Stimulated activated naive CD8-positive, alpha-beta T cell treated with anti-CD3 and anti-CD28 coated beads, Interleukin-15, Interleukin-2, amounts not matched to agents 100 ng/mL and 50 ng/mL, for 24 hours (primary cell): ENCODE results near the gene TNKS1BP1.

Experiments
- H3K27ac Mint-ChIP-seq: one replicate; pipeline ENCODE4 v1.8.0; 2021; ENCODE audit warnings: mild to moderate bottlenecking, mixed read lengths
- H3K27me3 Mint-ChIP-seq: one replicate; pipeline ENCODE4 v1.8.0; 2021; ENCODE audit warnings: mixed read lengths
- H3K36me3 Mint-ChIP-seq: one replicate; pipeline ENCODE4 v1.8.0; 2021; ENCODE audit warnings: low read depth, mixed read lengths
- H3K4me1 Mint-ChIP-seq: one replicate; pipeline ENCODE4 v1.8.0; 2021; ENCODE audit warnings: low read depth, mixed read lengths
- H3K4me3 Mint-ChIP-seq: one replicate; pipeline ENCODE4 v1.8.0; 2021; ENCODE audit warnings: mild to moderate bottlenecking, mixed read lengths
- H3K9me3 Mint-ChIP-seq: one replicate; pipeline ENCODE4 v1.8.0; 2021; ENCODE audit warnings: mixed read lengths

Gene TNKS1BP1

DNA sequence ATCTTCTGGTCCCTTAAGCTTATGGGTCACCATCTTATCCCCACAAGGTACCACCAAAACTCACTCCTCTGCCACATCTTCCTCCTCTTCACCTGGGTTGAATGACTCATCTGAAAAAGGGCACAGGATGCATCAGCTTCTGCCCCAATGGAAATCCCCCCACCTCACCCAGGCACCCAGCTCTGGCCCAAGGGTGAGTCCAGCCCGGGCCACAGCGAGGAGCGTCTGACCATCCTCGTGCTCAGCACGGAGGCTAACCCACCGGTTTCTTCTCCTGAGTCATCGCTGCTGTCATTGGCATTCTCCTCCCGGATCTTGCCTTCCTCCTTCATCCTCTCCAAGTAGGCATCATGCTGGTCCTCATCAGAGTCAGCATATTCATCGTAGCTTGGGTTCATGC is 5.3 kb upstream of the TNKS1BP1 start:
- H3K27me3 Mint-ChIP-seq = no peaks in the 10 kb centered on the region
- H3K4me1 Mint-ChIP-seq = peaks cover 65% of the 10 kb centered on the region
- peak overlapping the region; percentile 78 for H3K27ac Mint-ChIP-seq
- H3K4me3 Mint-ChIP-seq = peak overlapping the region; percentile 35
- no peaks in the 10 kb centered on the region for H3K9me3 Mint-ChIP-seq
- H3K36me3 Mint-ChIP-seq = peaks cover 92% of the 10 kb centered on the region

DNA sequence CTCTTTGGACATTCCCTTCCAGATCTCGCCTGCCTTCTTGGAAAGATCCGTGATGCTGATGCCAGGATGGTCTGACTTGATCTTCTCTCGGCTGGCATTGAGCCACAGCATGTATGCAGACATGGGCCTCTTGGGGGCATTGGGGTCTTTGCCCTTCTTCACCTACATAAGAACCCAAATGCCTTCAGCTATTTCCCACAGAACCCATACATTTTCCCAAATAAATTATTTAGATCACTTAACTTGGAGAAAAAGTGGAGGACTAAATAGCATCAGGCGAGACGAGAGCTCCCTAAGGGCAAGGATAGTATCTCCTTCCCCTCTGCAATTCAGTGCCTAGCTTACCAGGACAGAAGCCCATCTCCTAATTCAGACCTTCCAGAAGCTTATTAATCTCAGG is 3.0 kb upstream of the TNKS1BP1 start:
- H3K9me3 Mint-ChIP-seq = no peaks in the 10 kb centered on the region
- peaks cover 74% of the 10 kb centered on the region for H3K36me3 Mint-ChIP-seq
- peak overlapping the region; percentile 5 for H3K27ac Mint-ChIP-seq
- no peak overlapping the region for H3K4me3 Mint-ChIP-seq
- no peaks in the 10 kb centered on the region for H3K27me3 Mint-ChIP-seq
- H3K4me1 Mint-ChIP-seq = peaks cover 63% of the 10 kb centered on the region

DNA sequence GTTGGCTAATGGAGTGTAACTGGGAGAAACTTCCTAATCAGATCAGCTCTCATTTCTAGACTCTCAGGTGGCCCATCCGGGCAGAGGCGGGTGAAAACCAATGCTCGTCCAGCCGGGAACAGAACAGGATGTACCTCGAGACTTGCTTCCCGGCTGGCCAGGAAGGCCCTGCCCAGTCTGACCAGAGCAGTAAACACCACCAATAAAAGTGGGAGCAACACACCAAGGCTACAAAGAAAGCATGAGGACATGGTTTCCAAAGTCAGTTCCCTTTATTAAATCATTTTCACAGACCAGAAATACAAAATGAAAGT is 940 bp upstream of the TNKS1BP1 start:
- Mint-ChIP-seq H3K27ac (peak overlapping the region; percentile 98), H3K4me1 (peaks cover 62% of the 10 kb centered on the region), H3K4me3 (peak overlapping the region; percentile 89), H3K36me3 (peaks cover 57% of the 10 kb centered on the region), H3K9me3 (no peaks in the 10 kb centered on the region), H3K27me3 (no peaks in the 10 kb centered on the region)

DNA sequence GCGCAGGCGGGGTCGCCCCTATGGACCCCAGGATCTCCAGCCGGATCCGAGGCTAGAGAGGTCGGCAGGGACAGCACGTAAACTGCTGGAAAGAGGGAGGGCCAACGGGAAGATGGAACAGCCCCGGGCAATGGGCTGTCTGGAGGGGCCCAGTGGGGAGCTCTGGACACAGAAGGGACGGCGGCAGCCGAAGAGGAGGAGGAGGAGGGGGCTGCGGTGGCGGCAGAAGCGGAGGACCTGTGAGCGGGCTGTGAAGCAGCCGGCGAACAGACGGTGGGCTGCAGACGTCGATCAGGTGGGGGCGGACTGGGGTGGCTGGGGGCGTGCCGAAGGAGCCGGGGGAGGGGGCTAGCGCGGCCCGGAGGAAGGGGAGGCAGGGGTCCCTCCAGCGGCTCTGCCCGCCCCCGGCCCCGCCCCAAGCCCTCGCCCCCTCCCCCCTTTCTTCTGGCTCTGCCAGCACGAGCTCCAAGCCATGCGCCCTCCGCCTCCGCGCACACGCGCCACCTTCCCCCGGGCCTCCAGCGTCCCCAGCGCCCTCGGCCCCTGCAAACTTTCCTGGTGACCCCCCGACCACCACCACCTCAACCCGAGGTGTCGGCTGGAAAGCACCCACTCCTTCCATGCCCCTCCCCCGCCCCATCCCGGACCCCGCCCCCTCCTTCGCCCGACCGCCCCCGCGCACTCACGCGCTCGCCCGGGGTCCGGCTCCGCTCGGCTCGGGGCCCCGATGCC is 432 bp downstream of the TNKS1BP1 start:
- H3K36me3 Mint-ChIP-seq = peaks cover 45% of the 10 kb centered on the region
- H3K27ac Mint-ChIP-seq = peak overlapping the region; percentile 87
- no peaks in the 10 kb centered on the region for H3K9me3 Mint-ChIP-seq
- H3K27me3 Mint-ChIP-seq = no peaks in the 10 kb centered on the region
- H3K4me1 Mint-ChIP-seq = peaks cover 50% of the 10 kb centered on the region
- H3K4me3 Mint-ChIP-seq = peak overlapping the region; percentile 84

- Mint-ChIP-seq H3K36me3 (peaks cover 43% of the 10 kb centered on the region), H3K4me1 (peaks cover 50% of the 10 kb centered on the region), H3K27ac (peak overlapping the region; percentile 87), H3K4me3 (peak overlapping the region; percentile 84), H3K9me3 (no peaks in the 10 kb centered on the region), H3K27me3 (no peaks in the 10 kb centered on the region)
Observed at GRCh38 chr11:57323855-57324153, 948 bp downstream of the TNKS1BP1 start.

GRCh38 chr11:57323167-57323854 is 1.4 kb downstream of the TNKS1BP1 start:
- H3K27ac Mint-ChIP-seq = no peak overlapping the region
- peaks cover 39% of the 10 kb centered on the region for H3K36me3 Mint-ChIP-seq
- no peaks in the 10 kb centered on the region for H3K9me3 Mint-ChIP-seq
- peak overlapping the region; percentile 84 for H3K4me3 Mint-ChIP-seq
- H3K4me1 Mint-ChIP-seq = peaks cover 50% of the 10 kb centered on the region
- no peaks in the 10 kb centered on the region for H3K27me3 Mint-ChIP-seq

GRCh38 chr11:57322256-57323166 is 2.2 kb downstream of the TNKS1BP1 start:
- Mint-ChIP-seq H3K27ac (no peak overlapping the region), H3K4me3 (peak overlapping the region; percentile 84), H3K4me1 (peaks cover 47% of the 10 kb centered on the region), H3K9me3 (no peaks in the 10 kb centered on the region), H3K27me3 (no peaks in the 10 kb centered on the region), H3K36me3 (peaks cover 31% of the 10 kb centered on the region)

DNA sequence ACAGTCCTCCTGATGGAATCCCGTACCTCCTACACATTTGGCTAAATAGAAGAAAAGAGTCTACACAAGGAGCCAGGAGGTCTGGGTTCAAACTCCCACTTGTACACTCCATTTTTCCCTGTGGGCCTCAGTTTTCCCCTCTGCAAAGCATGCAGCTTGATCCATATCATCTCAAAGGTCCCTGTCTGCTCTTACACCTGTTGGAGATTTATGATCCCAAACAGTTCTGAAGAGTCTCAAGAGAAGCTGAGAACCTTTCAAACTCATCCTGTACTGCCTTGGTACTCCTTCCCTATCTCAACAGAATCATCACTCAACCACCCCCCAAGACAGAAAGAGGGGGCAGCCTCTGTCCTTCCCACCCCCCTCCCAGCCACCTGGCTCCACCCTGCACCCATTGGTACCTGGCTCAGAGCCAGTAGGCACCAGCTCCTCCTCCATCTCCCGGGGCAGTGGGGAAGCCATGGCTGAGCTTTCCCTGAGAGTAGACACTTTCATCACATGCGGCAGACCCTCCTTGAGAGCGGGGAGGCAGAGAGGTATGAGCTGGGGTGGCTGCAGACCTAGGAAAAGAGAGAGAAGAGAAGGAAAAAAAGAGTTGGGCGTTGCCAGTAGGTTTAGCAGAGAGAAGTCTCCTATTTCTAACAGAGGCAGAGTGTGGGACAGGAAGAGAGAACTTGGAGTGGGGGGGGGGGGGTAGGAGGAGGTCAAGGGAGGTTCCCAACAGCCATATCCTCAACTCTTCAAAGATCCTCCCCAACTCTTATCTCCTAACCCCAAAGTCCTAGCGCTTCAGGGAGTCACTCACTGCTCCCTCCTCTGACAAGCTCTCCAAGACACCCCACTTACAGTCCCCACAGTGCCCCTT is 3.1 kb downstream of the TNKS1BP1 start:
- Mint-ChIP-seq H3K9me3 (no peaks in the 10 kb centered on the region), H3K27me3 (no peaks in the 10 kb centered on the region), H3K4me3 (no peak overlapping the region), H3K4me1 (peaks cover 38% of the 10 kb centered on the region), H3K36me3 (peaks cover 22% of the 10 kb centered on the region), H3K27ac (no peak overlapping the region)

GRCh38 chr11:57320719-57321387 is 3.9 kb downstream of the TNKS1BP1 start:
- Mint-ChIP-seq H3K36me3 (peaks cover 15% of the 10 kb centered on the region), H3K9me3 (no peaks in the 10 kb centered on the region), H3K27me3 (no peaks in the 10 kb centered on the region), H3K4me1 (peaks cover 31% of the 10 kb centered on the region), H3K4me3 (no peak overlapping the region), H3K27ac (peak overlapping the region; percentile 19)

DNA sequence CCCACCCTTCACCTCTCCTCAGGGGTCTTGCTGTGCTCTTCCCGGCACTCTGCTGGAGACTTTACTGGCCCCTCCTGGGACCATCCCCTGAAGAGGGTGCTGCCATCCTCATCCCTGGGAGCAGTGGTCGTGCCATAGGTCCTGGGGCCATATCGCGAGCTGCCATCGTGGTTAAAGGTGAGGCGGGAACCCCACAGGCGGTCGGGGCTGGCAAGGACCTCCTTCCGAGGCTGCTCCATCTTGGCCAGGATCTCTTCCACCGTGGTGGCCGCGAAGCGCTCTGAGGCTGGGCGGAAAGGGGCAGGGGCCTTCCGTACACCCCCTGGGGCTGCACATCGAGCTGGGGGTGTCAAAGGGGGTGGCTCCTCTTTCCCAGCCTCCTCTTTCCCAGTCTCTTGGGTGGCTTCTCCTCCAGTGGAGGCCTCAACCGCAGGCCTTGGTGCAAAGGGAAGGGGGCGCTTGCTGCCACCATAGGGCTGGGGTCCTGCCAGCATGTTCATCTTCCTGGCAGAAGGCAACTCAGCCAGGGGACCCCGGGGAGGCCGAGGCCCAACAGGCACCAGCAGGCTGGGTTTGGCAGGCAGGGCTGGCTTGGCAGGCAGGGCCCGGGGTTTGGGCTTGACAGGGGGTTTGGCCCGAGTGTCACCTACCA is 4.6 kb downstream of the TNKS1BP1 start:
- H3K4me3 Mint-ChIP-seq = no peak overlapping the region
- H3K4me1 Mint-ChIP-seq = peaks cover 24% of the 10 kb centered on the region
- peaks cover 8% of the 10 kb centered on the region for H3K36me3 Mint-ChIP-seq
- no peaks in the 10 kb centered on the region for H3K9me3 Mint-ChIP-seq
- no peaks in the 10 kb centered on the region for H3K27me3 Mint-ChIP-seq
- H3K27ac Mint-ChIP-seq = no peak overlapping the region

- H3K27ac Mint-ChIP-seq = no peak overlapping the region
- H3K36me3 Mint-ChIP-seq = peaks cover 7% of the 10 kb centered on the region
- peaks cover 12% of the 10 kb centered on the region for H3K4me1 Mint-ChIP-seq
- H3K4me3 Mint-ChIP-seq = no peak overlapping the region
- no peaks in the 10 kb centered on the region for H3K9me3 Mint-ChIP-seq
- no peaks in the 10 kb centered on the region for H3K27me3 Mint-ChIP-seq
Observed at GRCh38 chr11:57318178-57318577, 6.6 kb downstream of the TNKS1BP1 start.

DNA sequence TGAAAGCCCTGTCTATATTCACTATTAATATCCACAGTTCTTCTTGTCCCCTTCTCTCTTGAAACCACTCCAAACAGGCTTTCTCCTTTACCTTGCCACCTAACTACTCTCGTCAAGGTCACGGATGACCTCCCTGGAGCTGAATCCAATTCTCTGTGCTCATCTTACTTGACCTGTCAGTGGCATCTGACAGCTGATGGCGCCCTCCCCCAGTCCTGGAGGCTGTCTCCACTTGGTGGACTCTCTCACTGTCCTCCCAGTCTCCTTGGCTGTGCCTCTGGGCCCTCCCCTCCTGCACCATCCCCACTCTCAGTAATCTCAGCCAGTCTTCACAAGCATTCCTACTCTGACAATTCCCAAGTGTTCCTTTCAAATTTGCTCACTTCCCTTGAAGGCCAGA is 8.7 kb downstream of the TNKS1BP1 start:
- H3K36me3 Mint-ChIP-seq = peaks cover 11% of the 10 kb centered on the region
- H3K9me3 Mint-ChIP-seq = no peaks in the 10 kb centered on the region
- peaks cover 10% of the 10 kb centered on the region for H3K4me1 Mint-ChIP-seq
- no peak overlapping the region for H3K4me3 Mint-ChIP-seq
- H3K27me3 Mint-ChIP-seq = no peaks in the 10 kb centered on the region
- H3K27ac Mint-ChIP-seq = no peak overlapping the region

- no peaks in the 10 kb centered on the region for H3K9me3 Mint-ChIP-seq
- H3K36me3 Mint-ChIP-seq = peaks cover 6% of the 10 kb centered on the region
- no peaks in the 10 kb centered on the region for H3K27me3 Mint-ChIP-seq
- no peak overlapping the region for H3K27ac Mint-ChIP-seq
- H3K4me1 Mint-ChIP-seq = peaks cover 15% of the 10 kb centered on the region
- no peak overlapping the region for H3K4me3 Mint-ChIP-seq
Observed at GRCh38 chr11:57315491-57315890, 9.3 kb downstream of the TNKS1BP1 start.
